SK-N-SH treated with all-trans-retinoic acid at 6 μM for 48 hours (cell line): ENCODE results near the gene SCD5.

ENCODE experiments used
- ATAC-seq: fragments of 200-7000 bp; cut with Tn5 transposase; 3 replicates; pipeline ENCODE4 v1.9.1; 2020; ENCODE audit warnings: mild to moderate bottlenecking, moderate library complexity
- CREB5 ChIP-seq: fragments of 250-450 bp; sonication (Bioruptor Pico); IDR thresholded peaks from 2 replicates; pipeline ENCODE4 v1.5.1; 2020; ENCODE audit warnings: low read depth, mild to moderate bottlenecking, moderate library complexity
- CSRNP3 ChIP-seq: fragments of 250-450 bp; sonication (Bioruptor Pico); IDR thresholded peaks from 2 replicates; pipeline ENCODE4 v1.5.1; 2021; ENCODE audit warnings: mild to moderate bottlenecking, moderate library complexity
- ESRRG ChIP-seq: fragments of 250-450 bp; sonication (Bioruptor Pico); IDR thresholded peaks from 2 replicates; pipeline ENCODE4 v1.6.1; 2021; ENCODE audit warnings: mild to moderate bottlenecking
- GLIS3 ChIP-seq: fragments of 250-450 bp; sonication (Bioruptor Pico); IDR thresholded peaks from 2 replicates; pipeline ENCODE4 v1.5.0; 2020; ENCODE audit warnings: mild to moderate bottlenecking, moderate library complexity
- ISL1 ChIP-seq: fragments of 250-450 bp; sonication (Bioruptor Pico); IDR thresholded peaks from 2 replicates; pipeline ENCODE4 v2.1.2; 2022; ENCODE audit warnings: mild to moderate bottlenecking, moderate library complexity
- PATZ1 ChIP-seq: fragments of 250-450 bp; sonication (Bioruptor Pico); IDR thresholded peaks from 2 replicates; pipeline ENCODE4 v1.8.0; 2020; ENCODE audit warnings: mild to moderate bottlenecking, moderate library complexity, borderline replicate concordance
- POU6F1 ChIP-seq: fragments of 250-450 bp; sonication (Bioruptor Pico); IDR thresholded peaks from 2 replicates; pipeline ENCODE4 v1.8.0; 2021; ENCODE audit warnings: low read depth, mild to moderate bottlenecking, moderate library complexity, borderline replicate concordance
- PPARA ChIP-seq: fragments of 250-450 bp; sonication (Bioruptor Pico); IDR thresholded peaks from 2 replicates; pipeline ENCODE4 v1.5.0; 2020; ENCODE audit warnings: mild to moderate bottlenecking, borderline replicate concordance
- RARB ChIP-seq: fragments of 250-450 bp; sonication (Bioruptor Pico); IDR thresholded peaks from 2 replicates; pipeline ENCODE4 v1.8.0; 2021; ENCODE audit warnings: mild to moderate bottlenecking, moderate library complexity
- SNAI2 ChIP-seq: fragments of 250-450 bp; sonication (Bioruptor Pico); IDR thresholded peaks from 2 replicates; pipeline ENCODE4 v1.5.0; 2020; ENCODE audit warnings: mild to moderate bottlenecking, moderate library complexity
- TSHZ2 ChIP-seq: fragments of 250-450 bp; sonication (Bioruptor Pico); IDR thresholded peaks from 2 replicates; pipeline ENCODE4 v1.5.0; 2020; ENCODE audit warnings: mild to moderate bottlenecking, moderate library complexity
- ZC3H10 ChIP-seq: fragments of 250-450 bp; sonication (Bioruptor Pico); IDR thresholded peaks from 2 replicates; pipeline ENCODE4 v1.5.1; 2021; ENCODE audit warnings: mild to moderate bottlenecking, moderate library complexity
- ZFP3 ChIP-seq: fragments of 250-450 bp; sonication (Bioruptor Pico); IDR thresholded peaks from 2 replicates; pipeline ENCODE4 v1.5.0; 2020; ENCODE audit warnings: mild to moderate bottlenecking, moderate library complexity
- ZNF8 ChIP-seq: fragments of 450-650 bp; formaldehyde crosslinking; IDR thresholded peaks from 2 replicates; pipeline ENCODE4 v1.5.0; 2020; ENCODE audit warnings: mild to moderate bottlenecking, moderate library complexity

The SCD5 gene

GRCh38 chr4:82652062-82652461 is 146.5 kb downstream of the SCD5 start (continued):
- TF ChIP-seq CREB5 (CRISPR knock-in tag), result no peak

- no peak for ATAC-seq
- TF ChIP-seq TSHZ2 (CRISPR knock-in tag), result no peak
- no peak for TF ChIP-seq PATZ1 (CRISPR knock-in tag)
- TF ChIP-seq RARB (CRISPR knock-in tag), result no peak
- no peak for TF ChIP-seq ZFP3 (CRISPR knock-in tag)
- TF ChIP-seq CSRNP3 (CRISPR knock-in tag), result no peak
- TF ChIP-seq ESRRG (CRISPR knock-in tag), result no peak
- no peak for TF ChIP-seq ZNF8 (CRISPR knock-in tag)
- no peak for TF ChIP-seq PPARA
- no peak for TF ChIP-seq CREB5 (CRISPR knock-in tag)
- TF ChIP-seq ZC3H10, result no peak
- no peak for TF ChIP-seq SNAI2 (CRISPR knock-in tag)
- no peak for TF ChIP-seq ISL1
Measured at GRCh38 chr4:82650868-82651267, 147.7 kb downstream of the SCD5 start.

GRCh38 chr4:82648356-82648755 is 150.2 kb downstream of the SCD5 start:
- ATAC-seq, result no peak
- TF ChIP-seq POU6F1 (CRISPR knock-in tag) (no peak), TSHZ2 (CRISPR knock-in tag) (no peak), GLIS3 (CRISPR knock-in tag) (no peak), ESRRG (CRISPR knock-in tag) (no peak), RARB (CRISPR knock-in tag) (no peak), ZC3H10 (no peak)
